SJSA1 (cell line): ENCODE data around the gene SNRPD2. TPM values are rescaled to one million over a fixed set of nuclear protein-coding genes. Genes with fewer than 3 reads are reported as not detected.
A peak's percentile ranks its signal among the peaks of the same experiment; 100 is the strongest.
"Not testable (repeated sequence)": the region's sequence is repeated elsewhere in the genome, so short reads cannot be mapped to it uniquely, and the experiment has no call there.

Experiments used
- DNase-seq, 2 experiments: peaks; one replicate each; pipeline ENCODE4 v3.0.0-alpha.2; 2015 to 2020; ENCODE audit warnings: low spot score in 2 of 2, low read depth in 1 of 2
- H3K27ac ChIP-seq: fragments of 250-450 bp; sonication (Bioruptor Pico); 2 replicates; pipeline ENCODE4 v1.5.1; 2020; ENCODE audit warnings: mild to moderate bottlenecking, moderate library complexity
- H3K27me3 ChIP-seq: fragments of 250-450 bp; sonication (Bioruptor Pico); replicated peaks from 2 replicates; pipeline ENCODE4 v1.5.1; 2020; ENCODE audit warnings: mild to moderate bottlenecking, moderate library complexity
- H3K36me3 ChIP-seq: fragments of 250-450 bp; sonication (Bioruptor Pico); 2 replicates; pipeline ENCODE4 v1.5.1; 2020; ENCODE audit warnings: mild to moderate bottlenecking
- H3K4me1 ChIP-seq: fragments of 250-450 bp; sonication (Bioruptor Pico); replicated peaks from 2 replicates; pipeline ENCODE4 v1.6.1; 2021; ENCODE audit warnings: mild to moderate bottlenecking
- H3K4me3 ChIP-seq: fragments of 250-450 bp; sonication (Bioruptor Pico); 2 replicates; pipeline ENCODE4 v1.5.1; 2020; ENCODE audit warnings: mild to moderate bottlenecking
- H3K9me3 ChIP-seq: fragments of 250-450 bp; sonication (Bioruptor Pico); replicated peaks from 2 replicates; pipeline ENCODE4 v1.5.1; 2020; ENCODE audit warnings: mild to moderate bottlenecking
- total RNA-seq: library from RNA; depleted of rRNA; stranded (reverse); fragments of >200 nt; shearing (Covaris generic); gene quantifications from 2 replicates; pipeline ENCODE4 v1.2.3, GENCODE V29; 2014; rRNA removed

SNRPD2 gene
- 331 and 402 TPM in 2 replicates for total RNA-seq

DNA sequence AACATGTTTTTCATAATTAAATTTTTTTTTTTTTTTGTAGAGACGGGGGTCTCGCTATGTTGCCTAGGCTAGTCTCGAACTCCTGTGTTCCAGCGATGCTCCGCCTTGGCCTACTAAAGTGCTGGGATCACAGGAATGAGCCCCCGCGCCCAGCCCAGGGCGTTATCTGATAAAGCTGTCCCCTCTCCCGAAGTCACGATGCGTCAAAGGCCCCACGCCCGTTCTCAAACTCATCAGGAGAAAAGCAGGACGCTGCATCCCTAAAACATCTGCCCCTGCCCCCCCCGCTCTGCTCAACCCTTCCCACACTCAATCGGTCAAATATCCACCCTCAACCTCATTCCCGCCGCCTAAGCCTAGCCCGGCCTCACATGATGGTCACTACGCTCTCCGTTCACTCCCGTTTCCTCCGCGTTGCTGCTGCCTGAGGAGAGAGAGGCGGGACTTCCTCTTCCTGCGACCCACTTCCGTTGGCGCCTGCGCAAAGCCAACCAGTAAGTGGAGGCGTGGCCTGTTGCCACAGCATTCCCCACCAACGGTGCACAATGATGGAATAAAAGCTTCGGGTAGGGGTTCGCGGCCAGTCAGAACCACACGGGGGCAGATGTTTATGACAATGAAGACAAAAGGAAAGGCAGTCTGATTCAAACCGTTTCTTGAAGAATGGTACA is at the start of gene SNRPD2:
Gene SNRPD2, minus strand, starts transcription at position 438 of the 671 bp plus-strand sequence. Its CDS starts 65 bp downstream, at position 373.
- peak within 1 kb of the TSS; percentile 49 for H3K27ac ChIP-seq
- no peaks in the 10 kb centered on the region for H3K9me3 ChIP-seq
- peaks cover 7% of the 10 kb centered on the region; the same call in 1 of the 2 replicates for H3K4me1 ChIP-seq
- DNase-seq = peak; percentile 96 to 99
- peak within 1 kb of the TSS; percentile 64 for H3K4me3 ChIP-seq
- peaks cover 33% of the 10 kb centered on the region for H3K36me3 ChIP-seq
- H3K27me3 ChIP-seq = no peaks in the 10 kb centered on the region

GRCh38 chr19:45739498-45740439 is 48.0 kb upstream of the SNRPD2 start:
- no peaks in the 10 kb centered on the region for H3K36me3 ChIP-seq
- H3K27me3 ChIP-seq = no peaks in the 10 kb centered on the region
- no peak overlapping the region for H3K27ac ChIP-seq
- H3K4me3 ChIP-seq = no peak overlapping the region
- no peaks in the 10 kb centered on the region for H3K4me1 ChIP-seq
- no peaks in the 10 kb centered on the region for H3K9me3 ChIP-seq
- no peak for DNase-seq

DNA sequence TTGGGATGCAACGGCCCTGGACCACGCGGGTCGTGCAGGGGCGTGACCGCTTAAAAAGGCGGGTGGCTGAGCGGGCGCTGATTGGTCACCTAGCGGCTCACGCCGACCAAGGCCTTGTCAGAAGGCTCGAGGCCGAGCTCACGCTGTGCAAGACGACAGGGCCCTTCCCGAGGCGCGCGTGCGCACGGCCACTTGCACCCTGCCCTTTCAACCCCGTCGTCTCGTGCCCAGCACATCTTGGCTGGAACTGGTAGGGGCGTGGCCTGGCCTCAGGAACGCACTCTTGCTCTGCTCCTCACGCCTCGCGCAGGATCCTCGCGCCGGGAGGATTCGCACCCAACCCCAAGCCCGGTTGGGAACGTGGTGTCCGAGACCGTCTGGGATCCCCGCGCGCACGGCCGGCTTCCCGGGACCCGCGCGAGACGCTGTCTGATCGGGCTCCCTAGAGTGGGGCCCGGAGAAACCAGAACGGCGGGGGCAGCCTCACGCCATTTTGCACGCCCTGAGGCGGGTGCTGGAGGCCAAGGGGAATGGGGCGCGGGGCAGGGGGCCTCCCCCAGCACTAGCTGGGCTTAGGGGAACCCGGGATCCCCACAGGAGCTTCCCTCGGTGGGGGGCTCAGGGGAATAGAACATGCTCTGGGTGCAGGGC is 41.5 kb upstream of the SNRPD2 start, which contains the start of gene MEIOSIN:
Gene MEIOSIN, plus strand, starts transcription at position 280 of the 651 bp plus-strand sequence. CDS start 1,938 bp downstream, outside the sequence.
- H3K4me1 ChIP-seq = peaks cover 13% of the 10 kb centered on the region
- peaks cover 8% of the 10 kb centered on the region; the same call in 1 of the 2 replicates for H3K36me3 ChIP-seq
- no peaks in the 10 kb centered on the region for H3K9me3 ChIP-seq
- H3K27ac ChIP-seq = no peak within 1 kb of the TSS
- H3K27me3 ChIP-seq = no peaks in the 10 kb centered on the region
- no peak for DNase-seq
- no peak within 1 kb of the TSS for H3K4me3 ChIP-seq

DNA sequence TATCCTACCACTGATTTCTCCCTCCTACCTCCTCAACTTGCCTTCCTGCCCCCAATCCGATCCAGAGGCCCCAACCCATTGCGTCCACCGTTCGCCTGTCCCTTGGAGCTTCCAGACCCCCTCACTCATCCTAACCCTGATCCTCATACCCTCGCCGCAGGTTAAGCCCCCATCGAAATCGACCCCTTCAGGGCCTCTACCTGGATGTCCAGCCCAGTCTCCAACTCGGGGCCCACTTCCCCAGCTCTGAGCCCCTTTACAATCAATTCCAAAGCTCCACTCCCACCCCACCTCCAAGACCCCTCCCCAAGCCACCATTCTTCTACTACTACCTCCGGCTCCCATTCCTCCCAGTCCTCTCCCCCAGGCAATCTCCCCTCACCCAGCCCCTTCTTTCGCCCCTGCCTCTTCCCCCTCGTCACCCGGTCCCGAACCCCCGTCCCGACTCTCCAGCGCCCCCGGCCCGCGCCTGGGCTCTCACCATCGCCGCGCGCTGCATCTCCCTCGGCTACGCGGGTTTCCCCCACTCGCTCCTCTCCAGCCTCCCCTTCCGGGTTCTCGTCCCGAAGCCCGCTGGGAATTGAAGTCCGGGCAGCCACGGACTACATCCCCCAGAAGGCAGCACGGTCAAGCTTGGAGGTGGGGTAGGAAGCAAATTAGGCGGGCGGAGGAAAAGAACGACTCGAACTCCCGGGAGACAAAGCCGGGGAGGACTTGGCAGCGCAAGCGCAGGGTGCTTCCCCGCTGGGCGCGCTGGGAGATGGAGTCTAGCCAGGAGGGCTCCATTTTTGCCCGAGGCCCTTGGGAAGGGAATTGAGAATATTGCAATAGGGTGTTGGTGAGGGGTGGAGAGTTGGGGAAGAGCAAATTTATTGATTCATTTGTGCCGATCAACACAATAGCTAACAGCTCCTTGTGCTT is 38.9 kb upstream of the SNRPD2 start, which contains the start of gene FBXO46:
Gene FBXO46, minus strand, starts transcription at position 529 of the 921 bp plus-strand sequence. CDS start 17,401 bp downstream, outside the sequence.
- DNase-seq = peak; percentile 96 to 99
- Histone ChIP-seq H3K4me1 (peaks cover 13% of the 10 kb centered on the region), H3K27me3 (no peaks in the 10 kb centered on the region), H3K4me3 (peak within 1 kb of the TSS; percentile 56), H3K27ac (peak within 1 kb of the TSS; percentile 13), H3K9me3 (no peaks in the 10 kb centered on the region), H3K36me3 (peaks cover 8% of the 10 kb centered on the region; the same call in 1 of the 2 replicates)

GRCh38 chr19:45729800-45730290 is 38.1 kb upstream of the SNRPD2 start:
- H3K27ac ChIP-seq = peak overlapping the region; percentile 13; the same call in 1 of the 2 replicates

GRCh38 chr19:45728683-45729082 is 36.9 kb upstream of the SNRPD2 start:
- peaks cover 25% of the 10 kb centered on the region for H3K4me1 ChIP-seq
- not testable (repeated sequence) for DNase-seq, H3K4me3 ChIP-seq, H3K9me3 ChIP-seq, H3K27me3 ChIP-seq, H3K27ac ChIP-seq
- peaks cover 11% of the 10 kb centered on the region; the same call in 1 of the 2 replicates for H3K36me3 ChIP-seq

More at GRCh38 chr19:45729800-45730290, 38.1 kb upstream of the SNRPD2 start:
- peak in 1 of 2 experiments; percentile 12 for DNase-seq
- Histone ChIP-seq H3K27me3 (no peaks in the 10 kb centered on the region), H3K36me3 (peaks cover 11% of the 10 kb centered on the region; the same call in 1 of the 2 replicates), H3K9me3 (no peaks in the 10 kb centered on the region), H3K4me1 (peaks cover 14% of the 10 kb centered on the region), H3K4me3 (peak overlapping the region; percentile 56)

DNA sequence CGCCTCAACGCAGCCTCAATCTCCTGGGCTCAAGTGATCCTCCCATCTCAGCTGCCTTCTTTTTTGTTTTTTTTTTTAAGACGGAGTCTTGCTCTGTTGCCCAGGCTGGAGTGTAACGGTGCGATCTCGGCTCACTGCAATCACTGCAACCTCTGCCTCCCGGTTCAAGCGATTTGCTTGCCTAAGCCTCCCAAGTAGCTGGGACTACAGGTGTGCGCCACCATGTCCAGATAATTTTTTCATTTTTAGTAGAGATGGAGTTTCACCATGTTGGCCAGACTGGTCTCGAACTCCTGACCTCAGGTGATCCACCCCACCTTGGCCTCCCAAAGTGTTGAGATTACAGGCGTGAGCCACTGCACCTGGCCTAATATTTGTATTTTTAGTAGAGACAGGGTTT is 28.3 kb upstream of the SNRPD2 start:
- H3K9me3 ChIP-seq, H3K4me3 ChIP-seq, H3K27me3 ChIP-seq, DNase-seq, H3K27ac ChIP-seq: not testable (repeated sequence)
- H3K4me1 ChIP-seq = peaks cover 45% of the 10 kb centered on the region
- H3K36me3 ChIP-seq = peaks cover 20% of the 10 kb centered on the region

DNA sequence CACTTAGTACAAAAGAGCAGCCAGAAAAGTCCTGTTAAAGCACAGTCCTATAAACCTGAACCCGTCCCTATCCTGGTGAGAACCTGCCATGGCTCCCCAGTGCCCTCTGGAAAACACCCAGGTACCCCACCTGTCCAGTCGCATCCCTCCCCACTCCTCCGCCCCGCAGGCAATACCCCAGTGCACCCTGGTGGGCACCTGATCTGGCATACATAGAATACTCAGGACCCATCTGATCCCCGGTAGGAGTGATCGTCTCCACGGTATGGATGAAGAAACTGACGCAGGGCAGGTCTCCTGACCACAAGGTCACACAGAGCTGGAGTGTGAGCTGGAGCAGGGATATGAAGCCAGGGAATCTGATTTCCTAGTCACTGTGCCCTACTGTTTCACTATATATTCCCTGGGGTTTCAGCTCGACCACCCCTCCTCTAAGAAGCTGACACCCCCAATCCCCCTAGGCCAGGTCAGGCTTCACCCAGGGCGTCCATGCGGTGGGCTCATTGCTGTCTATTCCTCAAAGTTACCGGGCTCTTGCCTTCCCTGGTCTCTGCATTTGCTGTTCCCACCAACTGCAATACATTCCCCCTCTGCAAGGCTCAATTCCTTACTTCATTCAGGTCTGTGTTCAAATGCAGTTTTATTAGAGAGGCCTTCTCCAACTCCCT is 26.4 kb upstream of the SNRPD2 start:
- peak overlapping the region; percentile 53 for H3K27ac ChIP-seq
- H3K4me3 ChIP-seq = peak overlapping the region; percentile 45
- peaks cover 20% of the 10 kb centered on the region for H3K36me3 ChIP-seq
- H3K27me3 ChIP-seq = no peaks in the 10 kb centered on the region
- DNase-seq = no peak
- peaks cover 4% of the 10 kb centered on the region; the same call in 1 of the 2 replicates for H3K9me3 ChIP-seq
- peaks cover 27% of the 10 kb centered on the region for H3K4me1 ChIP-seq

- H3K9me3 ChIP-seq = peaks cover 4% of the 10 kb centered on the region; the same call in 1 of the 2 replicates
- H3K4me3 ChIP-seq = peak overlapping the region; percentile 45
- no peaks in the 10 kb centered on the region for H3K27me3 ChIP-seq
- peak overlapping the region; percentile 53 for H3K27ac ChIP-seq
- peaks cover 20% of the 10 kb centered on the region for H3K4me1 ChIP-seq
- peaks cover 25% of the 10 kb centered on the region for H3K36me3 ChIP-seq
- DNase-seq = peak; percentile 99
Measured at GRCh38 chr19:45717131-45717982, 25.6 kb upstream of the SNRPD2 start.

DNA sequence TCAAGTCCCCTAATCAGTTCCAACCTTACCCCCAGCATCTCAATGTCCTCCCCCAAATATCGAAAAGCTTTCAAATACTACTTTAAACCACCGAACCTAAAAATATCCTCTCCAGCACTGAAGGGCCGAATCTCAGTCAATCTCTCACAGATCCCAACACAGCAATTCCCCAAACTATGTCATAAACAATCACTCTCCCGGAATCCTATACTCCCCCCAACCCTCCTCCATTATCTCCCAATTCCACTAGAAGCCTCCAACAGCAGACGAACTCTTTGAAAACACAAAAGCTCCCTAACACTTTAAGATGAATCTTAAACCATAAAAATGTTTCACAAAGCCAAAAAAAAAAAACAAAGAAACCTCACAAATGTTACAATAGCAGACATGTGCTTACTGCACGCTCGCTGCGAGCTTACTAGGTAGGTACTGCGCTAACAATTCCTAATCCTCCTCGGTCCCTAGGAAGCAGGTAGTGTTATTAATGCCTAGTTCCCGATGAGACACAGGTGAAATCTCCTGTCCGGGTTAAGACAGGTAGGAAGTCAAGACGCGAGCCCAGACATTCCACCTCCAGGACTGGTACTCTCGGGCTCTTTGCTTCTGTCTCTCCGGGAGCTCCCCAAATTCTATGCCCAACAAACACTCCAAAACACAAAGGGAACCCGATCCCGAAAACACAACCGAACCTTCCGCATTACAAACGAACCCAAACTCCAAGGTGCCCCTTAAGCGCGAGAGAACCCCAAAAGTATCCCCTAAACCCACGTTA is 24.8 kb upstream of the SNRPD2 start:
- H3K36me3 ChIP-seq = peaks cover 27% of the 10 kb centered on the region
- H3K4me3 ChIP-seq = peak overlapping the region; percentile 45
- H3K27me3 ChIP-seq = no peaks in the 10 kb centered on the region
- H3K4me1 ChIP-seq = peaks cover 12% of the 10 kb centered on the region
- 0 out of 2 replicates have a peak overlapping the region, but pooled peaks have one; percentile 13 for H3K27ac ChIP-seq
- DNase-seq = peak in 1 of 2 experiments; percentile 44
- no peaks in the 10 kb centered on the region for H3K9me3 ChIP-seq
